HG03354 (cell line): ENCODE data around the gene CCDC24.

Experiments used
- ATAC-seq: cut with Tn5 transposase; IDR thresholded peaks from one replicate; pipeline ENCODE4 v1.9.1; 2021; ENCODE audit warnings: mild to moderate bottlenecking; ENCODE audit not compliant: unreplicated experiment, poor library complexity, severe bottlenecking

The CCDC24 gene

DNA sequence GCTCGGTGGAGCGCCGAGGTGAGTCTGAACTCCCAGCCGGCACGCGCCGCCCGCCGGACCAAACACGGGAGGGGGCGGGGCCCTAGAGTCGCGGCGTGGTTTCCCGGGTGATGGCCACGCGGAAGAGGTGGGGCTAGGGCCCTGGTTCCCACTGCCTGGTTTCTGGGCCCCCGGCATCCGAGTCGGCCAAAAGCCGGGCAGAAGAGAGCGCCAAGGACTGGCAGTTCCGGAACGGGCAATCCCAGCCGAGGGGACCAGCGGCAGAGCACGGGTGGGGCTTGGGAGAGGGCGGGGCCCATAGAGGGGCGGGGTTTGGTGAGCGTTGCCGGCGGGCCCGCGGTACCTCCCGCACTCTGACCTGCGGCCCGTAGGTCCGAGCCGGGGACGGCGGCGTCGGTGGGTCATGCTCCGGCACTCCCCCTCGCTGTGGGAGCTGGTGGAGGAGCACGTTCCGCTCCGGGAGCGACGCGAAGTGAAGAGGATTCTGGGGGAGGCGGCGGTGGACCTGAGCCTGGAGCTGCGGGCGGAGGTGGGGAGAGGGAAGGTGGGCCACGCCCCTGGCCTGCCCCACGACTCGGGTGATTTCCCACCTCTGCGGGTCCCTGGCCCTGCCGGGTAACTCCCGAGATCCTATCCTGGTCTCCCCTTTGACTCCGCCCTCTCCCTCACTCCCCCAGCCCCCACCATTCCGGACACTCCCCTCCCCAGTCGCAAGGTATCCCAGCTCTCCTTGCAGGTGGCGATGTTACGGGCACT, at the start of gene CCDC24:
TSS of gene CCDC24 (plus strand) at position 124 of the 756 bp plus-strand sequence. CDS start at position 404, 280 bp downstream.
- peak; percentile 81 for ATAC-seq

DNA sequence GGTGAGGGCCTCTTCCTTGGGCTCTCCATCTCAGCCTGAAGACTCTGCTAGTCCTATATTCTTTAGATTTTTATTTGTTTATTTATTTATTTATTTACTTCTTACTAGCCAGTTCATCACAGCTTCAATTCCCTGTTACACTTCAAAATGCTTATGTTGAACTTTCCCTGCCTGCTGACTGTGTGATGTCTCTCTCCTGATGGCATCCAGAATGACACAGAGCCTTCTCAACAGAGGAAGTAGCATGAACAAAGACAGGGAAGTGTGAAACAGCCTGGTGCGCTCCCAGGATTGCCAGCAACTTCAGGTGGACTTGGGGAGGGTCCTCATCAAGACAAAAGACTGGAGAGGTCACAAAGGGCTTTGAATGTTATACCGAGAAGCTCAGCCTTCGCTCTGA, 49.0 kb upstream of the CCDC24 start:
- no peak for ATAC-seq

DNA sequence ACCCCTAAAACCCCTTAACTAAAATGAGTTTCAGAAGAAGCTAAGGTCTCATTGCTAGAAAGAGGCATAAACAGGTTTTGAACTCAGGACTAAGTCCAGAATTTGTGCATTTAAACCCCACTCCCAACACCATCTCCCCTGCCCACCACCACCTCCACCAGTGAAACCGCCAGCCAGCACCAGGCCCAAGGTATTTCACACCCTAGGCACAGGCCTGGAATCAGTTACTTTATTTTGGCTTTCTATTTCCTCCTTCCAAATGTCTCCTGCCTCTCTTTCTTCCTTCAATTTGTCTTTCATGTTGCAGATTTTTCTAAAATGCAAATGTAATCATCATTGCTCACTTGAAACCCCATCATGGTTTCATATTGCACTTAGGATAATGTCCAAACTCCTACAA, 46.5 kb upstream of the CCDC24 start:
- no peak for ATAC-seq

DNA sequence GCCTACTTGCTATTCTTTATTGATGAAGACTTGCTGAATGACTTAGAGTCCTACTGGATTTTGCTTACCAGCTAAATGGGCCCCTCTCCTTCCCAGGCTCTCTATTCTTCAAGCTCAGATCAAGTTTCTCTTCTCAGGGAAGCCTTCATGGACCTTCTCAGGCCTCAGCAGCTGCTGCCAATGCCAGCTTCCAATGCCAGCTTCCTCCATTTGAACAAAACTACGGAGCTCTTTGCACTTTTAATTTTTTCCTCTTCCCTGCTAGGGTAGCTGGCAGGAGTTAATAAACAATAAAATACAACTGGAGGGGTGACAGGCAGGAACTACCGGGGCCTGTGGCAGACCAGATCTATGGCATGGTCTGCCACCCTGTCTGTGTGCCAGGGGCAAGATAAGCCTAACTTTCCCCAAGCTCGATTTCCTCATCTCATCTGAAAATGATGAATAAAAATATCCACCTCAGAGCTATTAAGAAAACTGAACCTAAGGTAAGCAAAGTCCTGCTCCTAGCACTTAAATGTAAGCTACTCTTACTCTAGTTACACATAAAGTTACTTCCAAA, 45.6 kb upstream of the CCDC24 start:
- ATAC-seq: no peak

DNA sequence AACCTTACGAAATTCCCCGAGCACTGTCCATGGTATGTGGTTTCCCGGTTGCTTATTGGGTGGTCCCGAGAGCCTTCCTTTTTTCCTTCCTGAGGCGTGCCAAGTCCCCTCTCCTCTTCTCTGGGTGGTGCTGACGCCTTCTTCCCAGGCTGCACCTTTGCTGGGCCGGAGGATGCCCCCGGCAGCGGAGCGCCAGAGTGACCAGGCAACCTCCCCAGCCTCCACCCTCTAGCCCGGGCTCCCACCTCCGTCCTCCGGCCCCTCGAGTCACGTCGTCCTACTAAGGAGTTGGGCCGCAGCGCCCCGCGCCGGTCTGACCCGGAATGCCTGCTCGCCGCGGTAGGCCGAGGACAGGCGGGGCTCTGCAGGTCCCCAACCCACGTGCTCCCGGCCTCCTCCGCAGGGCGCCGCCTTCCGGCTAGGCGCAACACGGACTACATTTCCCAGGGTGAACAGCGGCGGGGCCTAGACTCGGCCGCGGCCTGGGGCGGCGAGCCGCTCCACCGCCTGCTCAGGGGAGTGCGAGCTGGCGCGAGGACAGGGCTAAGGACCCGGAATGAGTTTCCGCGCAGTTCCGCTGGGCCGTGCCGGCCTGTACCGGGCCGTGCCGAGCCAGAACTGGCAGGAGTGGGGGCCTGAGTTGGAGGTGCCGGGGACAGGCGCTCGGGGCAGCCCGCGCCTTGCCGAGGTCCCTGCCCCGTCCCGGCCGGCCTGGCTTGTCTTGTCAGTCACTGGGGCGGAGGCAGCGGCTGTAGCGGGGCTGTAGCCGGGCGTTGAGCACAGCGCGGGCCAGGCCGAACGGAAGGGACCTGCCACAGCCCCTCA, 45.0 kb upstream of the CCDC24 start, which contains the start of gene IPO13:
TSS of gene IPO13 (plus strand) at position 715 of the 825 bp plus-strand sequence. CDS start 651 bp downstream, outside the sequence.
- peak; percentile 93 for ATAC-seq

GRCh38 chr1:43947061-43947873, 44.1 kb upstream of the CCDC24 start:
- ATAC-seq: peak; percentile 5

- ATAC-seq: no peak
Measured at GRCh38 chr1:43947874-43948437, 43.4 kb upstream of the CCDC24 start.

DNA sequence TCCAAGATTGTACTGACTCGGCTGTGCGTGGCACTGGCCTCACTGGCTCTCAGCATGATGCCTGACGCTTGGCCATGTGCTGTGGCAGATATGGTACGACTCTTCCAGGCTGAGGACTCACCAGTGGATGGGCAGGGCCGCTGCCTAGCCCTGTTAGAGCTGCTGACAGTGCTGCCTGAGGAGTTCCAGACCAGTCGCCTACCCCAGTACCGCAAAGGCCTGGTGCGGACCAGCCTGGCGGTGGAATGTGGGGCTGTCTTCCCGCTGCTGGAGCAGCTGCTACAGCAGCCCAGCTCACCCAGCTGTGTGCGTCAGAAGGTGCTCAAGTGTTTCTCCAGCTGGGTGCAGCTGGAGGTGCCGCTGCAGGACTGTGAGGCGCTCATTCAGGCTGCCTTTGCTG, 41.7 kb upstream of the CCDC24 start:
- ATAC-seq: no peak

DNA sequence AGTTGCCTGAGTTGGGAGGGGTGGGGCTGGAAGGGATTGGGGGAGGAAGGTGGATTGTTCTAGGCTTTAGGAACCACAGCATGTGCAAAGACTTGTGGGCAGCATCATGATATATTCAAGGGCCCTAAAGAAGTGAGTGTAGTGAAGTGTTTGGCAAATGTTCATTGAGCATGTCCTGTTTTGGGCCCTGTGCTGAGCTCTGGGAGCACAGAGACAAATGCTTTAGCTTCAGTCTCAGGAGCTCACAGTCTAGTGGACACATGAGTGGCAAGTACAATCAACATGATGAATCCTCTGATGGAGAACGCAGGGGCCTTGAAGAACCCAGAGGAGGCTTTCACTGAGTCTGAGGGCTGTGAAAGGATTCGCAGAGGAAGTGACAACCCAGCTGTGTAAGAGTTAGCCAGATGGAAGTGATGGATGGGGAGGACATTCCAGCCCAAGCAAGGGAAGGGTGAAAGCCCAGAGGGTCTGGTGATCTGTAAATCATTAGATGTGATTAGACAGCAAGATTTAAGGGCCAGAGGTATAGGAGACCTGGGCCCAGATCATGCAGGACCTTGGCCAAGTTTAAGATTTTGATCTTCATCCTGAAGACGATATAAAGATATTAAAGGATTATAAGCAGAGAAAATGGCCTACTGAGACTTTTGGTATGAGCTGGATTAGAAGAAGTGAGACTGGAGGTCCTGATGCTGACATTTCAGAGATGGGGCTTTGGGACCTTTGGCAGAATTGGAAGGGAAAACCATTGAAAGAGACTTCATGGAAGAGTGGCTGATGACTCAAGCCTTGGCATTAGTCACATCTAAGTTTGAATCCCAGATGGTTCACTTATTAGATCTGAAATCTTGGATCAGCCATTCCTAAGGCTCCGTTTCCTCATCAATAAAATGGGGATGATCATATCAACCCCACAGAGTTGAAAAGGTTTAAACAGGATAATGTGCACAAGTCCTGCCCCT, 40.1 kb upstream of the CCDC24 start:
- no peak for ATAC-seq

DNA sequence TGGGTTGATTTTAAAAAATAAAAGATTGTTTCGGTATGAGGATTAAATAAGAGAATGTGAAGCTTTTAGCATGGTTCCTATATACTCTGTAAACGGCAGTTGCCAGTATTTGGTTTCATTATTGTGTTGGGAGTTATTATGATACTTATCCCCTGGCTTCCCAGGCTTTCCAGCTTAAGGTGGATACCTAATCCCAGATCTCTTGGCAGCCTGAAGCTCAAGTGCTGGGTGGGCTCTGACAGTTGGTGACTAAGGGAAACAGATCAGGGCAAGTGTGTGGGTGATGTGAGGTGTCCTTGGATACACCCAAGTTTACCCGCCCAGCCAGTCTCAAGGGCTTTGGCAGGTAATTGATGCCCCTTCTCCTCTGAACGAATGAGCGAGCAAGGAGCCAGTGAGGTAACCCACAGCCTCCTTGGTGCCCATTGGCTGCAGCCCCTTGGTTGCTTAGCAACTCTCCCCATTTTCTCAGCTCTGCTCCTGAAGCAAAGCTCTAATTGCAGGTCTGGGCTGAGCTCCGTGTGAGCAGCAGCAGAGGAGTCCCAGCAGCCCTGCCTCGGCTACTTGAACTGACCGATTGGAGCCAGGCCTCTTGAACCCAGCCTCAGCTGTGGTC, 38.6 kb upstream of the CCDC24 start:
- no peak for ATAC-seq

DNA sequence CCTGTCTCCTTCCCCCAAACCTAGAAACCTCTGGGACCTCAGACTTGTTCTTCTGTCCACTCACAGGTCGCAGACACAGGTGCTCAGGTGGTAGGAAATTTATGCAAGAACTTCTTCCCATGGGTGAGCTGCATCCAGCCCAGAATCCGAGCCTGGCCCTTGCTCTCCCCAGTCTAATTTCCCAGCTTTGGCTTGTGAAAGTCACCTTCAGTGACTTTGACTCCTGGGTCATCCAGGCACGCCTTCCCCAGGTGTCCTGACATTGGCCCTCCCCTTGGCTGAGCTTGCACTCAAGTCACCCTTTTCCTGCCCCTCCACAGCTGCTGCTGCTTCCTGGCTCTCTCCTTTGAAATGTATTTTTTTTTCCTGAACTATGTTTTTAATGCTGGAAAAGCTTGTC, 38.0 kb upstream of the CCDC24 start:
- ATAC-seq: no peak

- no peak for ATAC-seq
Measured at GRCh38 chr1:43954036-43954435, 37.4 kb upstream of the CCDC24 start.

DNA sequence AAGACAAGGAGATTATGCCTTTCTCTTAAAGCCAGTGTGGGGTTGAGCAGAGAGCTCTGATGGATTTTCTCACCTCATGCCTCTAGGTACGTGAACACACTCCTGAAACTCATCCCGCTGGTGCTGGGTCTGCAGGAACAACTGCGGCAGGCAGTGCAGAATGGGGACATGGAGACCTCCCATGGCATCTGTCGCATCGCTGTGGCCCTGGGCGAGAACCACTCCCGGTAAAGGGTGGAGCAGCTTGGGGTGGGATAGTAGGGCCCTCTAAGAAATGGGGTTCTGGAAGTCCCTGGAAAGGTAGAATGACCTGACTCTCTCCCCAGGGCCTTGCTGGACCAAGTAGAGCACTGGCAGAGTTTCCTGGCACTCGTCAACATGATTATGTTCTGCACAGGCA, 35.2 kb upstream of the CCDC24 start:
- no peak for ATAC-seq

DNA sequence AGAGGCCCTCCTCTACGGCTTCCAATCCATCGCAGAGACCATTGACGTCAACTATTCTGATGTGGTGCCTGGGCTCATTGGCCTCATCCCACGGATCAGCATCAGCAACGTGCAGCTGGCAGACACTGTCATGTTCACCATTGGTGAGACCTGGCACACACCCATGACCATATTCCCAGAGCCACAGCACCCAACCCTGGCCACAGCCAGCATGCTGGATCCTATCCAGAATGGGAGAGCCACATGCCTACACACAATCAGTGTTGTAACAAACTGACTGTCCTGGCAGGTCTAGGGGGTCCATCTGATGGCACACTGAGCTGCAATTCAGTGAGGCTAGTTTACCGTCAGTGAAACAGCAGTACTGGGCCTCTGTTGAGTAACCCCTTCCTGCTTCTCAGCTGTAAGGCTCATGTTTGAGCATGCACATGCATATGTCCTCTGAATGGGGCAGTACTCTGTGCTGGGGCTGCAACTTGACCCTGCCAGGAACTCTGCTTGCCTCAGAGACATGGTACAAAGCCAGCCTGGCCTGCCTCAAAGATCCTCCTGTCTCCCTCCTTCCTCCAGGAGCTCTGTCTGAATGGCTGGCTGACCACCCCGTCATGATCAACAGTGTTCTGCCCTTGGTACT, 33.9 kb upstream of the CCDC24 start:
- ATAC-seq: no peak

DNA sequence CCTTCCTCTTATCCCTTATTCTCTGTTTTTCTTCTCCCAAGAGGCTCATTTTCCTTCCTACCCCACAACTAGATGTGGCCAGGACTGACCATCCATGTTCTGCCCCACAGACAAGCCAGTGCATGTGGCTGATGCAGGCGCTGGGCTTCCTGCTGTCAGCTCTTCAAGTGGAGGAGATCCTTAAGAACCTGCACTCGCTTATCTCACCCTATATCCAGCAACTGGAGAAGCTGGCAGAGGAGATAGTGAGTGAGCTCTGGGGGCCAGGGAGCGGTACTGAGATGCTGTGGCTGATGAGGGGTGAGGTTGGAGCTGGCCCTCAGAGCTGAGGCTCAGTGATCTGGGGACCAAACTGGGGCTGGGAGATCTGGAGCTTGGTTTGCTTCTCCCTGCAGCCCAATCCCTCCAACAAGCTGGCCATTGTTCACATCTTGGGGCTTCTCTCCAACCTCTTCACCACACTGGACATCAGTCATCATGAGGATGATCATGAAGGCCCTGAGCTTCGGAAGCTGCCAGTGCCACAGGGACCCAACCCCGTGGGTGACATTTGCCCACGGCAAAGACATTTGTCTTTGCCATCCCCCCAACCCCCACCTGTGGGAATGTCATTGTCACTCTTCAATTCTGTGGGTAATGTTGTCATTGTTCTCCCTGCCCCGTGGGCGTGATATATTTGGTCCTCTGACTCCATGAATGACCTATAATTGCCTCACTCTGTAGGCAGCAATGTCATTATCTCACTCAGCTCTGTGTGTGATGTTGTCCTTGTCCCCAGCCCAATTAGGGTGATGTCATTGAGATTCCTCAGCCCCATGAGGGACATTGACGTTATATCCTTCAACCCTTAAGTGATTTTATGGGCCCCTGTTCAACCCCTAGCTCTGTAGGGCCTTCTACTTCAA, 32.8 kb upstream of the CCDC24 start:
- ATAC-seq: no peak

- no peak for ATAC-seq
Measured at GRCh38 chr1:43960798-43961197, 30.6 kb upstream of the CCDC24 start.

GRCh38 chr1:43961692-43962091, 29.7 kb upstream of the CCDC24 start:
- no peak for ATAC-seq
